K562 (cell line): ENCODE data around the gene PSMC3IP. TPM values are rescaled to one million over a fixed set of nuclear protein-coding genes. Genes with fewer than 3 reads are reported as not detected.

Experiments
- MCM7 ChIP-seq, 2 experiments: fragments of 450-650 bp; IDR thresholded peaks; 2 replicates each; pipeline ENCODE4 v1.6.1; 2016 to 2018
- SREBF2 ChIP-seq: sonication (generic); formaldehyde crosslinking; IDR thresholded peaks from 2 replicates; pipeline ENCODE4 v1.4.0; 2020; ENCODE audit warnings: mild to moderate bottlenecking, missing genetic modification reagents
- TBP ChIP-seq: optimal IDR thresholded peaks from 2 replicates; pipeline ENCODE3; 2011; ENCODE audit warnings: low read depth, low read length, improper control_type of control experiment
- ZBED1 ChIP-seq: IDR thresholded peaks from 2 replicates; pipeline ENCODE4 v1.6.1; 2014
- ZBTB7A ChIP-seq: IDR thresholded peaks from 2 replicates; pipeline ENCODE4 v1.6.1; 2011; ENCODE audit warnings: low read depth, mild to moderate bottlenecking, low read length, moderate library complexity, borderline replicate concordance; ENCODE audit not compliant: control insufficient read depth
- ZKSCAN3 ChIP-seq: fragments of 250-450 bp; sonication (Bioruptor Pico); IDR thresholded peaks from 2 replicates; pipeline ENCODE4 v1.4.0; 2020
- ZNF347 ChIP-seq: fragments of 450-650 bp; formaldehyde crosslinking; IDR thresholded peaks from 2 replicates; pipeline ENCODE4 v1.4.0; 2020; ENCODE audit warnings: low read depth, mild to moderate bottlenecking, moderate library complexity
- ZNF668 ChIP-seq: fragments of 250-450 bp; sonication (Bioruptor Pico); IDR thresholded peaks from 2 replicates; pipeline ENCODE4 v1.8.0; 2022; ENCODE audit warnings: mild to moderate bottlenecking, inconsistent platforms
- polyA plus RNA-seq, 8 experiments: library from polyadenylated mRNA; depleted of rRNA in 4 of 8; stranded (reverse) in 5 of 8; unstranded in 3 of 8; fragments of >200 nt; fragmentation: Nextera tagmentation in 2 of 8; fragmentation: Illumina TruSeq in 1 of 8; extraction: Ambion mirVana in 2 of 8; extraction: Trizol in 1 of 8; gene quantifications; 2 replicates each; pipeline versions ENCODE4 v1.2.1 to v1.2.3, GENCODE V29; 2011 to 2014; ENCODE audit warnings: inconsistent platforms in 1 of 8, missing spikeins in 1 of 8
- total RNA-seq, 7 experiments: library from RNA; depleted of rRNA in 6 of 7; stranded (reverse); fragments of >200 nt in 6 of 7; fragmentation: Illumina TruSeq in 2 of 7; extraction: Trizol in 2 of 7; gene quantifications; 2 replicates each; pipeline versions ENCODE4 v1.2.1 to v1.2.3, GENCODE V29; 2011 to 2021; ENCODE audit warnings: low replicate concordance in 1 of 7
- TF ChIP-seq, protein P1 (sequence below), 2 experiments: fragments of 450-650 bp in 1 of 2; sonication (generic) in 1 of 2; formaldehyde crosslinking in 1 of 2; IDR thresholded peaks; 2 replicates each; pipeline versions ENCODE4 v1.7.1 to v1.9.0; 2016 to 2022; ENCODE audit warnings: inconsistent platforms in 1 of 2, mild to moderate bottlenecking in 1 of 2, missing genetic modification reagents in 1 of 2
- TF ChIP-seq, protein P2 (sequence below): fragments of 250-450 bp; sonication (Bioruptor Pico); IDR thresholded peaks from 2 replicates; pipeline ENCODE4 v1.5.0; 2021
- TF ChIP-seq, protein P3 (sequence below): sonication (generic); formaldehyde crosslinking; IDR thresholded peaks from 2 replicates; pipeline ENCODE4 v1.8.0; 2022; ENCODE audit warnings: mild to moderate bottlenecking, missing genetic modification reagents
- TF ChIP-seq, protein P4 (sequence below): fragments of 450-650 bp; IDR thresholded peaks from 2 replicates; pipeline ENCODE4 v1.6.1; 2017; ENCODE audit warnings: mild to moderate bottlenecking, moderate library complexity

The PSMC3IP gene
- total and polyA plus RNA-seq, 9 of the 15 experiments (the other 6 are each of a cell fraction or from before 2014, with no cell fraction given) = 13.8 to 65.6 (median 32.8) TPM

DNA sequence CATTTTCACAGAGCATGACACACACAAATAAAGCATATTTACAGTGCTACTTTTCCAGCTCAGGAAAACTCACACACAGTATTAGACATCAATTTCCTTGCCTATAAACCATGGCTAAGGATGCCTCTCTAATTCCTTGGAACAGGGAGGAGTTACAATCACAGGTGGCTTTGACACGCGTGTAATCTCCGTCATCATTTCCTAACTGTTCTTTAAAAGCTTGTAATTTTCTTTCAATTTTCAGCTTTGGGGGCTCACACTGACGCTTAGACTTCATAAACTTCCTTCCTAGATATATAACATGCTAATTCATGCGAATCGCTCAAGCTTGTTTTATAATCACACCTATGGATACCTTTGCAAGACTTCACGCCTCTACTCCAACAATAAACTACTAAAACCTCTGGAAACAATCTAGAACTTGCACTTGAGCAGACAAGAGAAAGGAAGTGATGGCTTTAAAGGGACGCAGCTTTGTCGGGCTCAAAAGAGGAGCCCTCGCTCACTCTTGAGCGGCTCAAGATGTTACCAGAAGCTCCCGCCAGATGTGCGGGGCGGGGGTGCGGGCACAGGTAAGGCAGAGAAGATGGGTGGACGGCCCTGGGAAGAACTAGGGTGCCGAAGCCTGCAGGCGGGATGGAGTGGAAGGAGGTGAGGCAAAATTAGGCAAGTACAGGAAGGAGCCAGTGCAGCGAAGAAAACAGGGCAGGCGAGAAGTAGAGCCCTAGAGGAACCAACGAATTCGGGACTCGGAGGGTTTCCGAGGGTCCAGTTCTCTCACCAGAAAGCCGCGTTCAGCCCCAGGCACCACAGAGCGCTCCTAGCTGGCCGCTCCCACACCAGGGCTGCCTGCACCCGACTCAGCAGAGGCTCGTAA lies 31.0 kb upstream of the PSMC3IP start (continued):
- TF ChIP-seq, protein P1, sequence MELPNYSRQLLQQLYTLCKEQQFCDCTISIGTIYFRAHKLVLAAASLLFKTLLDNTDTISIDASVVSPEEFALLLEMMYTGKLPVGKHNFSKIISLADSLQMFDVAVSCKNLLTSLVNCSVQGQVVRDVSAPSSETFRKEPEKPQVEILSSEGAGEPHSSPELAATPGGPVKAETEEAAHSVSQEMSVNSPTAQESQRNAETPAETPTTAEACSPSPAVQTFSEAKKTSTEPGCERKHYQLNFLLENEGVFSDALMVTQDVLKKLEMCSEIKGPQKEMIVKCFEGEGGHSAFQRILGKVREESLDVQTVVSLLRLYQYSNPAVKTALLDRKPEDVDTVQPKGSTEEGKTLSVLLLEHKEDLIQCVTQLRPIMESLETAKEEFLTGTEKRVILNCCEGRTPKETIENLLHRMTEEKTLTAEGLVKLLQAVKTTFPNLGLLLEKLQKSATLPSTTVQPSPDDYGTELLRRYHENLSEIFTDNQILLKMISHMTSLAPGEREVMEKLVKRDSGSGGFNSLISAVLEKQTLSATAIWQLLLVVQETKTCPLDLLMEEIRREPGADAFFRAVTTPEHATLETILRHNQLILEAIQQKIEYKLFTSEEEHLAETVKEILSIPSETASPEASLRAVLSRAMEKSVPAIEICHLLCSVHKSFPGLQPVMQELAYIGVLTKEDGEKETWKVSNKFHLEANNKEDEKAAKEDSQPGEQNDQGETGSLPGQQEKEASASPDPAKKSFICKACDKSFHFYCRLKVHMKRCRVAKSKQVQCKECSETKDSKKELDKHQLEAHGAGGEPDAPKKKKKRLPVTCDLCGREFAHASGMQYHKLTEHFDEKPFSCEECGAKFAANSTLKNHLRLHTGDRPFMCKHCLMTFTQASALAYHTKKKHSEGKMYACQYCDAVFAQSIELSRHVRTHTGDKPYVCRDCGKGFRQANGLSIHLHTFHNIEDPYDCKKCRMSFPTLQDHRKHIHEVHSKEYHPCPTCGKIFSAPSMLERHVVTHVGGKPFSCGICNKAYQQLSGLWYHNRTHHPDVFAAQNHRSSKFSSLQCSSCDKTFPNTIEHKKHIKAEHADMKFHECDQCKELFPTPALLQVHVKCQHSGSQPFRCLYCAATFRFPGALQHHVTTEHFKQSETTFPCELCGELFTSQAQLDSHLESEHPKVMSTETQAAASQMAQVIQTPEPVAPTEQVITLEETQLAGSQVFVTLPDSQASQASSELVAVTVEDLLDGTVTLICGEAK (IDR thresholded peaks at IDR 0.05) = 0 out of 2 replicates have a peak, but pooled peaks have one; percentile 45
- TF ChIP-seq, protein P1 (CRISPR knock-in tag; IDR thresholded peaks at IDR 0.05) = no peak
- TF ChIP-seq ZNF347 (no peak), ZKSCAN3 (CRISPR knock-in tag) (no peak), ZBTB7A (no peak), MCM7 (IDR thresholded peaks at IDR 0.05) (no peak), TBP (peak; percentile 33), ZBED1 (no peak), ZNF668 (no peak), SREBF2 (CRISPR knock-in tag) (no peak)
- TF ChIP-seq, protein P2, sequence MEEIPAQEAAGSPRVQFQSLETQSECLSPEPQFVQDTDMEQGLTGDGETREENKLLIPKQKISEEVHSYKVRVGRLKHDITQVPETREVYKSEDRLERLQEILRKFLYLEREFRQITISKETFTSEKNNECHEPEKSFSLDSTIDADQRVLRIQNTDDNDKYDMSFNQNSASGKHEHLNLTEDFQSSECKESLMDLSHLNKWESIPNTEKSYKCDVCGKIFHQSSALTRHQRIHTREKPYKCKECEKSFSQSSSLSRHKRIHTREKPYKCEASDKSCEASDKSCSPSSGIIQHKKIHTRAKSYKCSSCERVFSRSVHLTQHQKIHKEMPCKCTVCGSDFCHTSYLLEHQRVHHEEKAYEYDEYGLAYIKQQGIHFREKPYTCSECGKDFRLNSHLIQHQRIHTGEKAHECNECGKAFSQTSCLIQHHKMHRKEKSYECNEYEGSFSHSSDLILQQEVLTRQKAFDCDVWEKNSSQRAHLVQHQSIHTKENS (CRISPR knock-in tag) = no peak
- TF ChIP-seq, protein P3, sequence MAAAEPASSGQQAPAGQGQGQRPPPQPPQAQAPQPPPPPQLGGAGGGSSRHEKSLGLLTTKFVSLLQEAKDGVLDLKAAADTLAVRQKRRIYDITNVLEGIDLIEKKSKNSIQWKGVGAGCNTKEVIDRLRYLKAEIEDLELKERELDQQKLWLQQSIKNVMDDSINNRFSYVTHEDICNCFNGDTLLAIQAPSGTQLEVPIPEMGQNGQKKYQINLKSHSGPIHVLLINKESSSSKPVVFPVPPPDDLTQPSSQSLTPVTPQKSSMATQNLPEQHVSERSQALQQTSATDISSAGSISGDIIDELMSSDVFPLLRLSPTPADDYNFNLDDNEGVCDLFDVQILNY (CRISPR knock-in tag) = no peak
- TF ChIP-seq, protein P4, sequence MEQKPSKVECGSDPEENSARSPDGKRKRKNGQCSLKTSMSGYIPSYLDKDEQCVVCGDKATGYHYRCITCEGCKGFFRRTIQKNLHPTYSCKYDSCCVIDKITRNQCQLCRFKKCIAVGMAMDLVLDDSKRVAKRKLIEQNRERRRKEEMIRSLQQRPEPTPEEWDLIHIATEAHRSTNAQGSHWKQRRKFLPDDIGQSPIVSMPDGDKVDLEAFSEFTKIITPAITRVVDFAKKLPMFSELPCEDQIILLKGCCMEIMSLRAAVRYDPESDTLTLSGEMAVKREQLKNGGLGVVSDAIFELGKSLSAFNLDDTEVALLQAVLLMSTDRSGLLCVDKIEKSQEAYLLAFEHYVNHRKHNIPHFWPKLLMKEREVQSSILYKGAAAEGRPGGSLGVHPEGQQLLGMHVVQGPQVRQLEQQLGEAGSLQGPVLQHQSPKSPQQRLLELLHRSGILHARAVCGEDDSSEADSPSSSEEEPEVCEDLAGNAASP = no peak
